SU-DHL-6 (cell line): ENCODE measurements around the gene KLK15.

ENCODE experiments used
- EZH2phosphoT487 ChIP-seq: fragments of 200-600 bp; sonication (generic), shearing (Covaris generic); conservative IDR thresholded peaks from 2 replicates; pipeline ENCODE4 v1.6.1; 2018; ENCODE audit warnings: mild to moderate bottlenecking, antibody characterized with exemption, low read length, moderate library complexity, mixed read lengths
- TF ChIP-seq, protein P1 (sequence below): fragments of 200-600 bp; sonication (generic); IDR thresholded peaks from one replicate; pipeline ENCODE4 v1.5.1; 2017; ENCODE audit warnings: antibody characterized with exemption, mild to moderate bottlenecking, low read length, moderate library complexity; ENCODE audit not compliant: insufficient read depth, poor library complexity, severe bottlenecking

GRCh38 chr19:50792272-50793250, 40.8 kb downstream of the KLK15 start:
- TF ChIP-seq, protein P1, sequence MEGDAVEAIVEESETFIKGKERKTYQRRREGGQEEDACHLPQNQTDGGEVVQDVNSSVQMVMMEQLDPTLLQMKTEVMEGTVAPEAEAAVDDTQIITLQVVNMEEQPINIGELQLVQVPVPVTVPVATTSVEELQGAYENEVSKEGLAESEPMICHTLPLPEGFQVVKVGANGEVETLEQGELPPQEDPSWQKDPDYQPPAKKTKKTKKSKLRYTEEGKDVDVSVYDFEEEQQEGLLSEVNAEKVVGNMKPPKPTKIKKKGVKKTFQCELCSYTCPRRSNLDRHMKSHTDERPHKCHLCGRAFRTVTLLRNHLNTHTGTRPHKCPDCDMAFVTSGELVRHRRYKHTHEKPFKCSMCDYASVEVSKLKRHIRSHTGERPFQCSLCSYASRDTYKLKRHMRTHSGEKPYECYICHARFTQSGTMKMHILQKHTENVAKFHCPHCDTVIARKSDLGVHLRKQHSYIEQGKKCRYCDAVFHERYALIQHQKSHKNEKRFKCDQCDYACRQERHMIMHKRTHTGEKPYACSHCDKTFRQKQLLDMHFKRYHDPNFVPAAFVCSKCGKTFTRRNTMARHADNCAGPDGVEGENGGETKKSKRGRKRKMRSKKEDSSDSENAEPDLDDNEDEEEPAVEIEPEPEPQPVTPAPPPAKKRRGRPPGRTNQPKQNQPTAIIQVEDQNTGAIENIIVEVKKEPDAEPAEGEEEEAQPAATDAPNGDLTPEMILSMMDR: no peak
- no peak for TF ChIP-seq EZH2phosphoT487
